Breast epithelium (tissue), 3 donors: ENCODE results near the gene RPGR.
A peak's percentile ranks its signal among the peaks of the same experiment; 100 is the strongest.

ENCODE experiments used
- POLR2A ChIP-seq: fragments of 450-650 bp; IDR thresholded peaks from one replicate; pipeline ENCODE4 v1.6.1; 2016; ENCODE audit warnings: antibody characterized with exemption, mild to moderate bottlenecking, moderate library complexity
- TF ChIP-seq, protein P1 (sequence below), 3 donors: fragments of 450-650 bp; IDR thresholded peaks; one replicate each; pipeline ENCODE4 v1.5.1; 2016 to 2017; ENCODE audit warnings: antibody characterized with exemption in 3 of 3, mild to moderate bottlenecking in 3 of 3, moderate library complexity in 3 of 3

- TF ChIP-seq, protein P1, sequence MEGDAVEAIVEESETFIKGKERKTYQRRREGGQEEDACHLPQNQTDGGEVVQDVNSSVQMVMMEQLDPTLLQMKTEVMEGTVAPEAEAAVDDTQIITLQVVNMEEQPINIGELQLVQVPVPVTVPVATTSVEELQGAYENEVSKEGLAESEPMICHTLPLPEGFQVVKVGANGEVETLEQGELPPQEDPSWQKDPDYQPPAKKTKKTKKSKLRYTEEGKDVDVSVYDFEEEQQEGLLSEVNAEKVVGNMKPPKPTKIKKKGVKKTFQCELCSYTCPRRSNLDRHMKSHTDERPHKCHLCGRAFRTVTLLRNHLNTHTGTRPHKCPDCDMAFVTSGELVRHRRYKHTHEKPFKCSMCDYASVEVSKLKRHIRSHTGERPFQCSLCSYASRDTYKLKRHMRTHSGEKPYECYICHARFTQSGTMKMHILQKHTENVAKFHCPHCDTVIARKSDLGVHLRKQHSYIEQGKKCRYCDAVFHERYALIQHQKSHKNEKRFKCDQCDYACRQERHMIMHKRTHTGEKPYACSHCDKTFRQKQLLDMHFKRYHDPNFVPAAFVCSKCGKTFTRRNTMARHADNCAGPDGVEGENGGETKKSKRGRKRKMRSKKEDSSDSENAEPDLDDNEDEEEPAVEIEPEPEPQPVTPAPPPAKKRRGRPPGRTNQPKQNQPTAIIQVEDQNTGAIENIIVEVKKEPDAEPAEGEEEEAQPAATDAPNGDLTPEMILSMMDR (IDR thresholded peaks at IDR 0.05): peak in 1 of 3 donors; percentile 19
- no peak for TF ChIP-seq POLR2A
These were observed 48.6 kb upstream of the RPGR start for GRCh38 chrX:38375891-38376290.
